ENCODE data around the gene CACNA1C.

DNA sequence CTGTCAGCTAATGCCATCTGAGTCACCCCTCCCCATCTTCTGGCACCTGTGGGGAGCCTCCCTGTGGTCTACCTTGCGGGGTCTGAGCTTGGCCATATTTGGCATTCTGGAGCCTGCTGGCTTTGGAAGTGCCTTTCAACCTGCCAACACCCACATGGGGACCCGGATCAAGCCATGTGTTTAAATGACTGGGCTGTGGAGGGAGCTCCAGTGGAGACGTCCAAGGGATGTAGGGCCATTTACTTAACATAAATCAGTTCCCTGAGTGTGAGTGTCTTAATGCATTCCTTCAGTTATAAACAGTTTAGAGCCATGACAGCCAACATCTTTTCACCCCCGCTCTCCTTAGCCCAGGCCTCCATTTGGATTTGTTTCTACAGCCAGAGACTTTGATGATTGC is 22.0 kb downstream of the CACNA1C start:
- TF ChIP-seq CTCF (IDR thresholded peaks at IDR 0.05) (no peak), POLR2A (IDR thresholded peaks at IDR 0.05) (no peak)
